ENCODE measurements around the gene TAB3. TPM values are rescaled to one million over a fixed set of nuclear protein-coding genes. Genes with fewer than 3 reads are reported as not detected.
A peak's percentile ranks its signal among the peaks of the same experiment; 100 is the strongest.

TAB3 gene
- total and polyA plus RNA-seq, 10 of the 15 experiments (the other 5 are each of a cell fraction or from before 2014, with no cell fraction given): 1.7 to 22.1 (median 9.1) TPM

DNA sequence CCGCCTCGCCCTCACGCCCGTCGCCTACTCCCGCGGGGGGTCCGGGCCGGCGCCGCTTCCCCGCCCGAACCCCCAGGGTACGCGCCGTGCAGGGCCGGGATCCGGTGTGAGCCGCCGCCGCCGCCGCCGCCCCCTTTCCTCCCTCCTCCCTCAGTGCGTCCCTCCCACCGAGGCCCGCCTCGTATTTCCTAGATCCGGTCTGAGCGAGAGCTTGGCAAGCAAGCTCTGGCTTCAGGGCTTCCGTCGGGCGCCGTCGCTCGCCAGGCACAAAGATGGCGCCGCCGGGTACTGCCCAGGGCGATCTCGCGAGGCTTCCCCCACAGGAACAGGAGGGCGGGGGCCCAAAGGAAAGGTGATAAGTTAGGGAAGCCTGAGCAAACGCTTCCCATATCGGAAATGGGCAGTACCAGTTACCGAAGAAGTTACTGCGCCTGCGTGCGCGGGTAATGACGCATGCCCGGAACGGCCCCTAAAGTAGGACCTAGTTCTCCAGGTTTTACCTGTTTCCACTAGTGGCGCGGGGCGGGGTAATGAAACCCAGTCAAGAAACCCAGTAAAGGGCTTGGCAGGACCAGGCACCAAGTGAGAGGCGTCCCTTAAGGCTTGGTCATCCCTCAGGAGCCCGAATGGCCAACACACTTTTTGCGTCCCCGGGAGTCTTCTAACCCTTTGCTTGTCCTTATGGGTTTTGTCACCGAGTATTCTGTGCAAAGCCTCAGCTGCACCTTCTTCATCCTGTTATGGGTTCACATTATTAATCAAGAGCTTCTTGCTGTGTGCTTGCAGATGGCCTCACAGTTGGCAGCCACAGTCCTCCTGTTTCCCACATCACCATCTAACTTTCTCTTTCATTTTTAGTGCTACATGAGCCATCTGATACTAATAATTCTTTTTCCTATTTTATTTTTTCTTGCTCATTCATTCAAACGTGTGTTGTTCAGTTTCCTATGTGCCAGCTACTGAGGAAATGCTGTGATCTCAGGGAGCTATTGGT lies at the start of gene TAB3 (continued):
- TF ChIP-seq PML (IDR thresholded peaks at IDR 0.05; ENCODE audit: low read length): no peak
- TF ChIP-seq NBN (IDR thresholded peaks at IDR 0.05): 0 out of 2 replicates have a peak, but pooled peaks have one; percentile 42
- peak; percentile 75 for TF ChIP-seq SIX5 (IDR thresholded peaks at IDR 0.05; ENCODE audit: low read depth, low read length, severe bottlenecking)
- peak; percentile 69 for TF ChIP-seq RELB (IDR thresholded peaks at IDR 0.05; ENCODE audit: low read depth)
- TF ChIP-seq JUNB (IDR thresholded peaks at IDR 0.05): peak; percentile 34; the same call in 1 of the 2 replicates

DNA sequence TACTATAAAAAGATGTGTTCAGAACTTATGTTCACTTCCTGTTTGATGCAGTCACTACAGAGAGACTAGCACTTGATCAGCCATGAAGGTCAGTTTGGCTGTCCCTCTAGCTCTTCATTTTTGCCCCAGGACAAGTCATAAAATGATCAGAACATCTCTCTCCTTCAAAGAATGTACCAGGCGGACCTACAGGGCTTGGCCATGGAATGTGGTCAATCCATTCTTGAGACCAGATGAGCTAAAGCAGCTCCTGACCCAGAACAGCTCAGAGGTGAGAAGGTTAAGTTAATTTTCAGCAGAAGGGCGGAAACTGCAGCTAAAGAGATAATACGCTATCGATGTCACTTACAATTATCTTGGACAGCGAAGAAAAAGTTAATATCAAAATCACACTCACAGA lies 49.2 kb upstream of the TAB3 start:
- H3K9ac ChIP-seq (ENCODE audit: control insufficient read depth, insufficient read depth, low read length): no peak overlapping the region
- no peaks in the 10 kb centered on the region; a peak in 1 of 4 replicates for H3K27me3 ChIP-seq (replicated peaks in 1 of 2; ENCODE audit: control insufficient read depth in 2 of 2, insufficient read depth in 2 of 2, low read length in 1 of 2)
- BruUV-seq (replicated peaks): no TSS peak
- H3K4me2 ChIP-seq (ENCODE audit: control insufficient read depth, insufficient read depth): no peak overlapping the region
- TF ChIP-seq PAX5 (IDR thresholded peaks at IDR 0.05; ENCODE audit: borderline replicate concordance, low read depth, low read length) (no peak), MAX (IDR thresholded peaks at IDR 0.05; ENCODE audit: low read depth, low read length) (no peak), PBX3 (IDR thresholded peaks at IDR 0.05; ENCODE audit: insufficient replicate concordance, low read depth, low read length) (no peak), SUPT20H (IDR thresholded peaks at IDR 0.05; ENCODE audit: borderline replicate concordance, control insufficient read depth, low read depth, low read length) (no peak), NFIC (IDR thresholded peaks at IDR 0.05; ENCODE audit: low read depth, low read length) (no peak)
- no peaks in the 10 kb centered on the region for H3K79me2 ChIP-seq (ENCODE audit: control insufficient read depth, insufficient read depth, low read length)
- intact Hi-C loops (cut with micrococcal nuclease; ENCODE audit: unreplicated experiment) (no loop called here), in situ Hi-C loops (cut with MboI) (no loop called here)
- ChIA-PET POLR2A (no interaction called here), SMC1A (ENCODE audit: uncharacterized antibody, unreplicated experiment) (interaction anchor here (0.6 to 1.0 kb wide), 3 partner anchors 35 to 1309 kb away, joined by 3 to 4 read pairs (median 4); no protein-coding TSS in a partner anchor), RAD21 (ENCODE audit: unreplicated experiment) (no interaction called here), CTCF (no interaction called here)
- ATAC-seq: no peak
- WGBS (ENCODE audit: insufficient coverage, insufficient replicate concordance, low lambda C conversion rate, missing lambda C conversion rate): 82% methylated on average over 5 of the region's 5 CpGs
- H2AFZ ChIP-seq (ENCODE audit: control insufficient read depth, low read depth, low read length): no peak overlapping the region
- H3K9me3 ChIP-seq (replicated peaks; ENCODE audit: control insufficient read depth, insufficient read depth, low read length): no peaks in the 10 kb centered on the region
- DNase-seq (ENCODE audit: low read depth, low spot score): no peak
- H3K4me1 ChIP-seq (ENCODE audit: control insufficient read depth, insufficient read depth, low read length): no peaks in the 10 kb centered on the region
- H3K36me3 ChIP-seq (ENCODE audit: control insufficient read depth in 2 of 2, insufficient read depth in 2 of 2, low read length in 1 of 2): no peaks in the 10 kb centered on the region
- no peak overlapping the region for H3K27ac ChIP-seq (ENCODE audit: control insufficient read depth, insufficient read depth)
- no peaks in the 10 kb centered on the region for H4K20me1 ChIP-seq (ENCODE audit: control insufficient read depth, insufficient read depth)
- H3K4me3 ChIP-seq: no peak overlapping the region
- FAIRE-seq: no peak

Data from GM12878 (cell line).